Esophagus squamous epithelium (tissue), 5 donors: ENCODE data around the gene GOT2. TPM values are rescaled to one million over a fixed set of nuclear protein-coding genes. Genes with fewer than 3 reads are reported as not detected.

Experiments used
- DNase-seq: peaks from one replicate; lab custom pipeline; 2025; lab: John Stamatoyannopoulos, UW
- H3K27ac ChIP-seq, 4 donors: fragments of 200-600 bp; sonication (generic); one replicate each; pipeline ENCODE4 v1.5.1; 2016 to 2019; ENCODE audit warnings: mild to moderate bottlenecking in 1 of 4
- H3K27me3 ChIP-seq, 4 donors: fragments of 200-600 bp; sonication (generic); 1 replicate in 3 of 4; 2 replicates in 1 of 4; pipeline versions ENCODE4 v1.5.1 to v1.6.0; 2017 to 2021; ENCODE audit warnings: antibody characterized with exemption in 1 of 4
- H3K36me3 ChIP-seq, 3 donors: fragments of 200-600 bp; sonication (generic); one replicate each; pipeline ENCODE4 v1.5.1; 2016 to 2019
- H3K4me1 ChIP-seq, 3 donors: fragments of 200-600 bp; sonication (generic); one replicate each; pipeline ENCODE4 v1.5.1; 2017 to 2019
- H3K4me3 ChIP-seq, 4 donors: fragments of 200-600 bp; sonication (generic); 1 replicate in 3 of 4; 2 replicates in 1 of 4; pipeline ENCODE4 v1.5.1; 2016 to 2019; ENCODE audit warnings: mild to moderate bottlenecking in 2 of 4, moderate library complexity in 1 of 4
- H3K9me3 ChIP-seq, 3 donors: fragments of 200-600 bp; sonication (generic); one replicate each; pipeline ENCODE4 v1.5.1; 2016 to 2019
- CTCF ChIP-seq, 6 experiments: fragments of 450-650 bp in 4 of 6; fragments of 200-600 bp in 2 of 6; sonication (generic) in 2 of 6; IDR thresholded peaks; one replicate each; pipeline ENCODE4 v1.5.1; 2016 to 2019; ENCODE audit warnings: antibody characterized with exemption in 6 of 6, mild to moderate bottlenecking in 4 of 6, moderate library complexity in 4 of 6
- POLR2A ChIP-seq, 4 donors: fragments of 450-650 bp; IDR thresholded peaks; one replicate each; pipeline ENCODE4 v1.6.1; 2017; ENCODE audit warnings: antibody characterized with exemption in 4 of 4, mild to moderate bottlenecking in 4 of 4, moderate library complexity in 3 of 4
- WGBS, 2 donors: methylation state at CpG; one replicate each; pipeline ENCODE4 v1.1.5; 2018; 5-methylcytosine and 5-hydroxymethylcytosine counted together
- intact Hi-C: fragments of 100-400 bp; cut with DNase I; formaldehyde crosslinking; loops from one replicate; pipeline ENCODE4 v1.15.0; 2022
- small RNA-seq, 4 donors: library from RNA; depleted of rRNA; stranded (forward); fragments of <200 nt; gene quantifications; one replicate each; pipeline ENCODE3, GENCODE V24; 2016
- total RNA-seq, 4 donors: library from RNA; depleted of rRNA; stranded (reverse); fragments of >200 nt; gene quantifications; one replicate each; pipeline ENCODE4 v1.1.0, GENCODE V29; 2016
- donor health status: DM: yes; HTN: yes; CAD: no.

Gene GOT2
- total RNA-seq, 4 donors from 2014 or later, result 67.5 to 172 (median 110) TPM

GRCh38 chr16:58658796-58659211, 75.3 kb downstream of the GOT2 start:
- Histone ChIP-seq H3K36me3 (no peaks in the 10 kb centered on the region), H3K27ac (no peak overlapping the region), H3K4me3 (no peak overlapping the region), H3K4me1 (peaks cover 0 to 4% (median 0%) of the 10 kb centered on the region in 3 donors), H3K27me3 (no peaks in the 10 kb centered on the region), H3K9me3 (no peaks in the 10 kb centered on the region)
- intact Hi-C loops, result loop anchor here (10.0 kb wide), 1 partner anchor 324 kb away; no protein-coding TSS in a partner anchor
- 67 to 88% methylated on average over 1 to 2 of the region's 3 CpGs for whole genome bisulfite sequencing, 2 donors
- DNase-seq, result no peak
- TF ChIP-seq POLR2A (IDR thresholded peaks at IDR 0.05) (no peak), CTCF (IDR thresholded peaks at IDR 0.05) (no peak)

Small RNA genes within 50 kb of the gene (small RNA-seq; reads per million reads assigned to genes)
- 0 to 0.15 (median 0) reads per million in 4 donors for gene RN7SL143P
- gene RNU6-1155P, result 0 reads per million in 4 donors

Other genes with a start within 250 kb of the GOT2 start
- 10 to 100 TPM; 19.9 to 62.1 (median 27.8) TPM for gene NDRG4, start 234.2 kb downstream of the GOT2 start, total RNA-seq
- gene SETD6, start 218.8 kb downstream of the GOT2 start, total RNA-seq, result 10 to 100 TPM; 12.9 to 46.0 (median 18.0) TPM
- gene CNOT1, start 104.5 kb downstream of the GOT2 start, total RNA-seq, result 100 to 1,000 TPM; 124 to 229 (median 153) TPM
- 10 to 100 TPM in 3 of 4 donors, 1 to 10 TPM in 1; 9.1 to 15.6 (median 13.1) TPM for gene SLC38A7, start 49.5 kb downstream of the GOT2 start, total RNA-seq